Spleen (tissue), 7 donors: ENCODE data around the gene CAMTA1.

Experiments
- CTCF ChIP-seq, 11 experiments: fragments of 200-600 bp in 7 of 11; fragments of 450-650 bp in 4 of 11; sonication (generic) in 4 of 11; IDR thresholded peaks in 8 of 11; conservative IDR thresholded peaks in 3 of 11; 1 replicate in 7 of 11; 2 replicates in 4 of 11; pipeline versions ENCODE4 v1.4.0 to v1.8.0; 2016 to 2021; ENCODE audit warnings: antibody characterized with exemption in 11 of 11, inconsistent platforms in 4 of 11, mild to moderate bottlenecking in 1 of 11
- POLR2A ChIP-seq, 3 donors: fragments of 450-650 bp; IDR thresholded peaks; one replicate each; pipeline ENCODE4 v1.5.1; 2017; ENCODE audit warnings: antibody characterized with exemption in 3 of 3, mild to moderate bottlenecking in 1 of 3
- donor health status: DM: no; HTN: no; CAD: no; lungs with moderate emphysema.
- donor health status: DM: no; HTN: no; CAD: no.
- donor health status: DM: no; HTN: no; CAD: no.

GRCh38 chr1:6738987-6739676 is 46.1 kb upstream of the CAMTA1 start:
- TF ChIP-seq POLR2A (IDR thresholded peaks at IDR 0.05) (no peak), CTCF (IDR thresholded peaks at IDR 0.05 in 8 of 11, conservative IDR thresholded peaks at IDR 0.05 in 3 of 11) (no peak)
